HFF-Myc (cell line): ENCODE data around the gene SIGLEC6.

Experiments used
- DNase-seq: peaks from one replicate; pipeline ENCODE4 v3.0.0-alpha.2; 2011; ENCODE audit warnings: low read depth; ENCODE audit errors: extremely low read depth
- H3K4me3 ChIP-seq: replicated peaks from 2 replicates; pipeline ENCODE4 v1.5.1; 2011; ENCODE audit warnings: low read depth, mild to moderate bottlenecking, control low read depth, low read length
- TF ChIP-seq, protein P1 (sequence below): IDR thresholded peaks from 2 replicates; pipeline ENCODE4 v1.5.1; 2012; ENCODE audit warnings: mild to moderate bottlenecking, low read depth, low read length, control low read depth; ENCODE audit errors: missing control alignments

Gene SIGLEC6

DNA sequence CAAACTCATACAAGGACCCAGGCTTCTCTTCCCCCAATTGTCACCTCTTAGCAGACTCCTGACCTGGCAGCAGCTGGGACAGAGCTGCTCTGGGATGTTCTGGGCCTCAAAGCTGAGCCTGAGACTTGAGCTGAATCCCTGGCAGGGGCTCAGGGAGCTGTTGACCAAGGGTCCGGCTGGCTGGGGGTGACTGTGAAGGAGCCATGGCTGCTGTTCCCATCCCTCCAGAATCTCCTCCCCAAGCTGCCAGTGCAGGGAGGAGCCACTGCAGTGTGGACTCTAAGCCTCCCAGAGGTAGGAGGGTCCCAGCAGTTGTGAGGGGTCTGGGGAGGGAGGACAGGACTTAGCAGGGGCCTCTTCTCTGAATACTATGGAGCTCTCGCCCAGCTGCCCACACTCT lies 2.2 kb downstream of the SIGLEC6 start:
- TF ChIP-seq, protein P1, sequence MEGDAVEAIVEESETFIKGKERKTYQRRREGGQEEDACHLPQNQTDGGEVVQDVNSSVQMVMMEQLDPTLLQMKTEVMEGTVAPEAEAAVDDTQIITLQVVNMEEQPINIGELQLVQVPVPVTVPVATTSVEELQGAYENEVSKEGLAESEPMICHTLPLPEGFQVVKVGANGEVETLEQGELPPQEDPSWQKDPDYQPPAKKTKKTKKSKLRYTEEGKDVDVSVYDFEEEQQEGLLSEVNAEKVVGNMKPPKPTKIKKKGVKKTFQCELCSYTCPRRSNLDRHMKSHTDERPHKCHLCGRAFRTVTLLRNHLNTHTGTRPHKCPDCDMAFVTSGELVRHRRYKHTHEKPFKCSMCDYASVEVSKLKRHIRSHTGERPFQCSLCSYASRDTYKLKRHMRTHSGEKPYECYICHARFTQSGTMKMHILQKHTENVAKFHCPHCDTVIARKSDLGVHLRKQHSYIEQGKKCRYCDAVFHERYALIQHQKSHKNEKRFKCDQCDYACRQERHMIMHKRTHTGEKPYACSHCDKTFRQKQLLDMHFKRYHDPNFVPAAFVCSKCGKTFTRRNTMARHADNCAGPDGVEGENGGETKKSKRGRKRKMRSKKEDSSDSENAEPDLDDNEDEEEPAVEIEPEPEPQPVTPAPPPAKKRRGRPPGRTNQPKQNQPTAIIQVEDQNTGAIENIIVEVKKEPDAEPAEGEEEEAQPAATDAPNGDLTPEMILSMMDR = no peak
- no peak overlapping the region for H3K4me3 ChIP-seq
- DNase-seq = no peak

DNA sequence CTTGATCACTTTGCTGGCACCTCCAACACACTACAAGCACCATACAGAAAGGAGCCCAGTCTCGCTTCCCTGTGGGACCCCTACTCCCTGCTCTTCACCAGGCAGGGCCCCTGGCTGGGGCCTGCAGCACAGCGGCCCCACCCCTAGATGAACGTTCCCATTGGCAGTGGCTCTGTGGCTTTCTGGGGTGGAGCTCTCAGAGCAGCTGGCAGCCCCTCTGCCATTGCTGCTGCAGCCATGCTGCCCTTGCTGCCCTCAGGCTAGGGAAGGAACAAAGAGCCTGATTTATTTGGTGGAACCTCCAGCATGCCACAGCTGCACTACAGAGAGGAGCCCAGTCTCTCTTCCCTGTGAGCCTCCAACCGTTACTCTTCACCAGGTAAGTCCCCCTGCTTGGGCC lies 5.8 kb downstream of the SIGLEC6 start:
- no peak overlapping the region for H3K4me3 ChIP-seq
- DNase-seq = no peak
- TF ChIP-seq, protein P1 = no peak

DNA sequence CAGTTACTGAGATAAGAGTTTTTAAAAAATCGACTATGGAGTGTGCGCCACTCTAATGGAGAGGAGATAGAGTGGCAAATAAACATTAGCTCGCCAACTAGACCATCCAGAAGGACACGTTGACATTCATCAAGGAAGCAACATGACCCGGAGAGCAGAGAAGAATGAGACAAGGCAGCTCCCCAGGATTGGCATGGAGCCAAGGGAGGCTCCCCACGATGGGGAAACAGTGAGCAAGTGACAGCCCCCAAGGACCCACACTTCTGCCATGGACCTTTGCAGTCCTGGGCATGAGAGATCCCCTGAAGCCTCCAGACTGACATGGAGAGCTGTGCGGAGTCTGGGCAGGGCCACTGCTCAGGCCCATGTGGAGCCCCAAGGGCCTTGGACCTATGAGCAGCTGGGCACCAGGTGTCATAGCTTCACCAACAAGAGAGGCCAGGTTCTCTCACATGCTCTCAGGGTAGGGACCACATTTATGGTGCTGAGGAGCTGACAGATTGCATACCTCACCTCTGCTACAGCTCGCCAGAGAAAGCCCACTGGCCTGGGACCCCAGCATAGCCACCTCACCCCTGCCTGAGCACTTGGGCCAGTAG lies 6.7 kb downstream of the SIGLEC6 start:
- TF ChIP-seq, protein P1 = no peak
- DNase-seq = no peak
- no peak overlapping the region for H3K4me3 ChIP-seq

DNA sequence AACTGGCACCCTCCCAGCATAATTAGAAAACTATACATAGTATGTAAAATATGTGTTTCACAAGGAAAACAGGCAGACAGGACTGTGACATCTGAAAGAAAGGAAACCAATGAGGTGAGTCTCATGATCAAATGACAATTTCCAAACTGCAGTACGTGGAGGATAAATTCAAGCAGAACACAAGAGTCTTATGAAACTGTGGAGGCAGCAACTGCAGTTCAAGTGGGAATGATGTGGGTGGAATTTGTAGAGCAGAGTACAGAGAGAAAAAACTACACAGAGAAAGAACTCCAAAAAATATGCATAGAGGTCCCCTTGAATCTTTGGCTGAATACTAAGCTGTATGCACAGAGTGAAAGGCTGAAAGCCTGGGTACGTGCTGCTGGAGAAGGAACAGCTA lies 9.7 kb downstream of the SIGLEC6 start:
- DNase-seq = no peak
- TF ChIP-seq, protein P1 = no peak
- no peak overlapping the region for H3K4me3 ChIP-seq

DNA sequence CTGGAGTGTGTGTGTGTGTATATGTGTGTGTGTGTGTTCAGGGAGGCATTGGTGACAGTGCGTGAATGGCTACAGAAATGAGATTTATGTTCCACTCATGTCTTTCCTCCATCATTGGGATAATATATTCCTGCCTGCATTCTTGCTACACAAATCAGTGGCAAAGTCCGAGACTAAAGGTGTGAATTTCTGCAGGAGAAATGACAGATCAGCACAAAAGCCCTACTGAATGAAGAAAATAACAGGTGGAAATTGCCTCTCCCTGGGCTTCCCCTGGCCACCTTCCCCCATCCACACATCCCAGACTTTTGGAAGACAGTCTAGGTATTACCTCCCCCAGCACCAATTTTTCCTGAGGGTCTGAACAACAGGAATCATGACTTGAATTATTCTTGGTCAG lies 10.1 kb downstream of the SIGLEC6 start:
- DNase-seq = no peak
- H3K4me3 ChIP-seq = no peak overlapping the region
- TF ChIP-seq, protein P1 = no peak

DNA sequence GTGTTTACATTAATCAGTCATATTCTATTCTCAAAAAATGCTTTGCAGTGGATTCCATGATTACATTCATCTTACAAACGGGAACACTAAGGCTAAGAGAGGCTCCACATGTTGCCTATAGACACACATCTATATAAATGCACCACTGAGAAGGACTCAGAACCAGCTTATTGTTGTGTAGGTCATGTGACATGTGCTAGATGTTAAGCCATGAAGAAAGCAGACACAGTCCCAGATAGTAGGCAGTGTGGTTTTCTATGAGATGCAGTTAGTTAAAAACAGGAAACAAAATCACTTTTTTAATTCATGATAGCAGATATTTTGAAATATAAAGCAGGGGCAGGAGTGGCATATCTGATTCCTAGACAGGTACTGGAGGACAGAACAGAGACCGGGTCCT lies 10.7 kb downstream of the SIGLEC6 start:
- DNase-seq = no peak
- TF ChIP-seq, protein P1 = no peak
- H3K4me3 ChIP-seq = no peak overlapping the region
